HCT116 (cell line): ENCODE measurements around the gene ERMN.

Experiments used
- CEBPB ChIP-seq: IDR thresholded peaks from 2 replicates; pipeline ENCODE4 v1.6.1; 2012; ENCODE audit warnings: low read depth
- CTCF ChIP-seq, 3 experiments: fragments of 200-600 bp in 1 of 3; sonication (generic) in 1 of 3; IDR thresholded peaks in 2 of 3; conservative IDR thresholded peaks in 1 of 3; 2 replicates each; pipeline ENCODE4 v1.5.1; 2012 to 2017; ENCODE audit warnings: low read depth in 2 of 3, low read length in 2 of 3, antibody characterized with exemption in 1 of 3, borderline replicate concordance in 1 of 3, control low read depth in 1 of 3, mild to moderate bottlenecking in 1 of 3, mixed read lengths in 1 of 3, mixed run types in 1 of 3, moderate library complexity in 1 of 3; ENCODE audit not compliant: insufficient read depth in 1 of 3
- POLR2AphosphoS5 ChIP-seq: IDR thresholded peaks from 2 replicates; pipeline ENCODE4 v1.6.1; 2011; ENCODE audit warnings: mild to moderate bottlenecking, low read depth, low read length, moderate library complexity
- REST ChIP-seq: IDR thresholded peaks from 2 replicates; pipeline ENCODE4 v1.6.1; 2012; ENCODE audit warnings: low read depth
- ZFX ChIP-seq: fragments of 450-650 bp; IDR thresholded peaks from 2 replicates; pipeline ENCODE4 v1.6.1; 2017
- TF ChIP-seq, protein P1 (sequence below): IDR thresholded peaks from 2 replicates; pipeline ENCODE4 v1.6.1; 2011; ENCODE audit warnings: mild to moderate bottlenecking, low read length, moderate library complexity; ENCODE audit not compliant: insufficient replicate concordance; ENCODE audit errors: extremely low read depth

GRCh38 chr2:157364257-157364974 lies 38.8 kb upstream of the ERMN start:
- TF ChIP-seq CTCF (IDR thresholded peaks at IDR 0.05 in 2 of 3, conservative IDR thresholded peaks at IDR 0.05 in 1 of 3; ENCODE audit: borderline replicate concordance in 1 of 3, insufficient read depth in 1 of 3, low read depth in 2 of 3, low read length in 2 of 3) (no peak), CEBPB (no peak), REST (no peak), POLR2AphosphoS5 (no peak), ZFX (no peak)
- TF ChIP-seq, protein P1, sequence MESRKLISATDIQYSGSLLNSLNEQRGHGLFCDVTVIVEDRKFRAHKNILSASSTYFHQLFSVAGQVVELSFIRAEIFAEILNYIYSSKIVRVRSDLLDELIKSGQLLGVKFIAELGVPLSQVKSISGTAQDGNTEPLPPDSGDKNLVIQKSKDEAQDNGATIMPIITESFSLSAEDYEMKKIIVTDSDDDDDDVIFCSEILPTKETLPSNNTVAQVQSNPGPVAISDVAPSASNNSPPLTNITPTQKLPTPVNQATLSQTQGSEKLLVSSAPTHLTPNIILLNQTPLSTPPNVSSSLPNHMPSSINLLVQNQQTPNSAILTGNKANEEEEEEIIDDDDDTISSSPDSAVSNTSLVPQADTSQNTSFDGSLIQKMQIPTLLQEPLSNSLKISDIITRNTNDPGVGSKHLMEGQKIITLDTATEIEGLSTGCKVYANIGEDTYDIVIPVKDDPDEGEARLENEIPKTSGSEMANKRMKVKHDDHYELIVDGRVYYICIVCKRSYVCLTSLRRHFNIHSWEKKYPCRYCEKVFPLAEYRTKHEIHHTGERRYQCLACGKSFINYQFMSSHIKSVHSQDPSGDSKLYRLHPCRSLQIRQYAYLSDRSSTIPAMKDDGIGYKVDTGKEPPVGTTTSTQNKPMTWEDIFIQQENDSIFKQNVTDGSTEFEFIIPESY = no peak
